SK-N-DZ (cell line): ENCODE results near the gene PGM1.

ENCODE experiments used
- DNase-seq: peaks from one replicate; pipeline ENCODE4 v3.0.0-alpha.2; 2015; ENCODE audit warnings: low spot score

Gene PGM1

GRCh38 chr1:63632110-63632509 lies 38.9 kb downstream of the PGM1 start:
- DNase-seq: no peak

GRCh38 chr1:63633281-63633680 lies 40.1 kb downstream of the PGM1 start:
- no peak for DNase-seq

- DNase-seq: no peak
These were observed 41.3 kb downstream of the PGM1 start for GRCh38 chr1:63634471-63634870.

GRCh38 chr1:63635681-63636080 lies 42.5 kb downstream of the PGM1 start:
- no peak for DNase-seq

GRCh38 chr1:63636192-63637105 lies 43.2 kb downstream of the PGM1 start:
- DNase-seq: no peak

GRCh38 chr1:63638471-63638870 lies 45.3 kb downstream of the PGM1 start:
- no peak for DNase-seq

GRCh38 chr1:63638875-63639274 lies 45.7 kb downstream of the PGM1 start:
- no peak for DNase-seq

GRCh38 chr1:63640633-63641567 lies 47.7 kb downstream of the PGM1 start:
- no peak for DNase-seq

GRCh38 chr1:63641615-63642014 lies 48.4 kb downstream of the PGM1 start:
- no peak for DNase-seq

- DNase-seq: no peak
These were observed 49.7 kb downstream of the PGM1 start for GRCh38 chr1:63642901-63643300.

- DNase-seq: no peak
These were observed 50.3 kb downstream of the PGM1 start for GRCh38 chr1:63643517-63643916.

GRCh38 chr1:63643926-63644325 lies 50.7 kb downstream of the PGM1 start:
- DNase-seq: no peak

- no peak for DNase-seq
These were observed 52.1 kb downstream of the PGM1 start for GRCh38 chr1:63645317-63645716.

GRCh38 chr1:63648689-63649088 lies 55.5 kb downstream of the PGM1 start:
- no peak for DNase-seq

GRCh38 chr1:63651161-63651701 lies 58.0 kb downstream of the PGM1 start:
- no peak for DNase-seq

- no peak for DNase-seq
These were observed 60.8 kb downstream of the PGM1 start for GRCh38 chr1:63653976-63654375.

GRCh38 chr1:63659448-63659847 lies 66.2 kb downstream of the PGM1 start:
- DNase-seq: no peak

- DNase-seq: no peak
These were observed 69.0 kb downstream of the PGM1 start for GRCh38 chr1:63662056-63662836.

- DNase-seq: no peak
These were observed 69.6 kb downstream of the PGM1 start for GRCh38 chr1:63662841-63663240.

GRCh38 chr1:63663301-63663700 lies 70.1 kb downstream of the PGM1 start:
- no peak for DNase-seq

- DNase-seq: no peak
These were observed 70.7 kb downstream of the PGM1 start for GRCh38 chr1:63663873-63664272.
